Muscle layer of colon (tissue), 2 donors: ENCODE results near the gene SLC1A4.
"Not testable (repeated sequence)": the region's sequence is repeated elsewhere in the genome, so short reads cannot be mapped to it uniquely, and the experiment has no call there.

ENCODE experiments used
- H3K27ac ChIP-seq: one replicate; pipeline ENCODE4 v1.7.0; 2013; ENCODE audit warnings: low read depth, mild to moderate bottlenecking, low read length, moderate library complexity
- H3K27me3 ChIP-seq, 2 donors: one replicate each; pipeline ENCODE4 v1.7.0; 2013; ENCODE audit warnings: low read length in 2 of 2, mild to moderate bottlenecking in 2 of 2; ENCODE audit not compliant: insufficient read depth in 2 of 2, control insufficient read depth in 1 of 2
- H3K36me3 ChIP-seq: one replicate; pipeline ENCODE4 v1.7.0; 2013; ENCODE audit warnings: mild to moderate bottlenecking, low read length; ENCODE audit not compliant: insufficient read depth
- H3K4me1 ChIP-seq: one replicate; pipeline ENCODE4 v1.7.0; 2013; ENCODE audit warnings: mild to moderate bottlenecking, low read length; ENCODE audit not compliant: insufficient read depth
- H3K4me3 ChIP-seq, 2 donors: one replicate each; pipeline ENCODE4 v1.7.0; 2013; ENCODE audit warnings: low read length in 2 of 2, low read depth in 1 of 2, mild to moderate bottlenecking in 1 of 2, moderate library complexity in 1 of 2
- H3K9ac ChIP-seq: one replicate; pipeline ENCODE4 v1.7.0; 2013; ENCODE audit warnings: low read length
- H3K9me3 ChIP-seq: one replicate; pipeline ENCODE4 v1.7.0; 2013; ENCODE audit warnings: mild to moderate bottlenecking, low read length
- donor health status: abdominal sarcoma.
- donor health status: Adenocarcinoma of cecum.

Gene SLC1A4

DNA sequence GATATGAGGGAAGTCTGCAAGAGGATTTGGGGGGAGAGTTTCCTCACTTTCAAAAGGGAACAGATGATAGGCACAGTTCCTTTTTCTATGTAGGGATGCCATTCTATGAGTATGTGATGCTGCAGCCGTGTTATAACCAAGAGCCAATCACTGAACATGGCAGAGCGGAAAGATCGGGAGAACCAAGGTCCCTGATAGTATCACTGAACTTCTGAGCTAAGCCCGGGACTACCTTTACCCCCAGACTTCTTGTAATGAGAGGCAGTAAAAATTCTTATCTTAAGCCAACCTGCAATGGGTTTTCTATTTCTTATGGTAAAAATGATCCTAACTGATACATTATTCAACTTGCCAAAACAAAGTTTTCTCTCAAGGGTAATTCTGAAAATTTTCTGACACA lies 21.6 kb upstream of the SLC1A4 start:
- no peak overlapping the region for H3K9ac ChIP-seq
- H3K27me3 ChIP-seq, result no peaks in the 10 kb centered on the region
- no peaks in the 10 kb centered on the region for H3K9me3 ChIP-seq
- H3K36me3 ChIP-seq, result no peaks in the 10 kb centered on the region
- H3K27ac ChIP-seq, result no peak overlapping the region
- no peaks in the 10 kb centered on the region for H3K4me1 ChIP-seq
- H3K4me3 ChIP-seq, result no peak overlapping the region

DNA sequence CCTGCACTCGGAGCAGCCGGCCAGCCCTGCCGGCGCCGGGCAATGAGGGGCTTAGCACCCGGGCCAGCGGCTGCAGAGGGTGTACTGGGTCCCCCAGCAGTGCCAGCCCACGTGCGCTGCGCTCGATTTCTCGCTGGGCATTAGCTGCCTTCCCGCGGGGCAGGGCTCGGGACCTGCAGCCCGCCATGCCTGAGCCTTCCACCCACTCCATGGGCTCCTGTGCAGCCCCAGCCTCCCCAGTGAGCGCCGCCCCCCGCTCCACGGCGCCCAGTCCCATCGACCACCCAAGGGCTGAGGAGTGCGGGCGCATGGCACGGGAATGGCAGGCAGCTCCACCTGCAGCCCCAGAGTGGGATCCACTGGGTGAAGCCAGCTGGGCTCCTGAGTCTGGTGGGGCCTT lies 20.1 kb upstream of the SLC1A4 start:
- not testable (repeated sequence) for H3K9me3 ChIP-seq, H3K9ac ChIP-seq

DNA sequence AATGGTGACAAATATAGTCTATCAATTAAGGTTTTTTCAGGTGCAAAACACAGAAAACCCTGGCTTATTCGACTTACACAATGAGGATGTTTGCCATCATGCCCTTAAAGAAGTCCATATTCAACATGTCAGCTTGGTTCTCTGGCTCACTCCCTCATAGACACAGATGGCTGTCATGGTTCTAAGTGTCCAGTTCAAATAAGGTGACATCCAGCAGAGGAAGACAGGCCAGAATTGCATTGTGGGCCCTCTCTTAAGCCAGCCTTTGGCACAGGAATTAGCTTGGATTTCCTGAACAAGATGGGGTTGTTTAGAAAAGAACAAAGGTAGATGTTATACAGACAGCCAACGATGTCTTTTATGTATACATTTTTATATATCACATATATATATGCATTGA lies 18.7 kb upstream of the SLC1A4 start:
- Histone ChIP-seq H3K4me1 (peaks cover 9% of the 10 kb centered on the region), H3K36me3 (no peaks in the 10 kb centered on the region), H3K4me3 (no peak overlapping the region), H3K27ac (no peak overlapping the region), H3K9ac (no peak overlapping the region), H3K9me3 (no peaks in the 10 kb centered on the region), H3K27me3 (no peaks in the 10 kb centered on the region)

More for the DNA sequence above, 20.1 kb upstream of the SLC1A4 start:
- not testable (repeated sequence) for H3K36me3 ChIP-seq, H3K4me3 ChIP-seq, H3K27ac ChIP-seq, H3K27me3 ChIP-seq, H3K4me1 ChIP-seq

DNA sequence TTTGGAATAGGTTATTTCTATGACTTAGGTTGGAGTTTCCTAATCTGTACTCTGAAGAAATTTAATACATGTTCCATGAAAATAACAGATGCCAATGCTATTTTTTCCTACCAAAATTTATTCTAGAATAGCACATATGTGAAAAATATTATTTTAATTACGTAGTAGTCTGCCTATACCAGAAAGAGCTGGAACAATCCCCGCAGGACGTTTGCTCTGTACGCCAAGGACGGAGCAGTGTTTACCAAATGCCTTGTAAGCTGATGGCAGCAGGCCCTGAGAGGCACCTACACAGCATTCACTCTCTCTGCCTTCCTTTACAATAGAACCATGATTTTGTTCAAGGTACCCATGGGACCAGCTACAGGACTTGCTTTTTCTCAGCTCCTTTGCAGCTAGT lies 16.8 kb upstream of the SLC1A4 start:
- H3K9ac ChIP-seq, result no peak overlapping the region
- H3K36me3 ChIP-seq, result no peaks in the 10 kb centered on the region
- no peak overlapping the region for H3K4me3 ChIP-seq
- H3K9me3 ChIP-seq, result no peaks in the 10 kb centered on the region
- no peaks in the 10 kb centered on the region for H3K27me3 ChIP-seq
- peaks cover 12% of the 10 kb centered on the region for H3K4me1 ChIP-seq
- H3K27ac ChIP-seq, result no peak overlapping the region

DNA sequence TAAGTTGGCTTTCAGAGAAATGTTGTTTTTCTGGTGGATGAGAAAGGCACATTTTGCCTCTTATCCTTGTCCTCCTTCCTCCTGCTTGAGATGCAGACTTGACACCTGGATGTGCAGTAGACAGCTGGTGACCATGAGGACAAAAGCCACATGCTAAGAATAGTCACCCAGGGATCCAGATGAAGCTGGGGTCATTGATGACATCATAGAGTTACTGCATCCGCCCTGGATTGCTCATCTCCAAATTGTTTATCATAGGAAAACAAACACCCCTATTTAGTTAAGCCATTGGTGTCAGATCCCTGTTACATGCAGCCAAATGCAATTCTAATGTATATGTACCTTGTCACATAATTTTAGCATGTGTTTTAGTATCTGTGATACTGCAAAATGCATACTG lies 16.3 kb upstream of the SLC1A4 start:
- peaks cover 12% of the 10 kb centered on the region for H3K4me1 ChIP-seq
- no peaks in the 10 kb centered on the region for H3K27me3 ChIP-seq
- H3K27ac ChIP-seq, result no peak overlapping the region
- H3K9me3 ChIP-seq, result no peaks in the 10 kb centered on the region
- no peak overlapping the region for H3K4me3 ChIP-seq
- no peak overlapping the region for H3K9ac ChIP-seq
- no peaks in the 10 kb centered on the region for H3K36me3 ChIP-seq

DNA sequence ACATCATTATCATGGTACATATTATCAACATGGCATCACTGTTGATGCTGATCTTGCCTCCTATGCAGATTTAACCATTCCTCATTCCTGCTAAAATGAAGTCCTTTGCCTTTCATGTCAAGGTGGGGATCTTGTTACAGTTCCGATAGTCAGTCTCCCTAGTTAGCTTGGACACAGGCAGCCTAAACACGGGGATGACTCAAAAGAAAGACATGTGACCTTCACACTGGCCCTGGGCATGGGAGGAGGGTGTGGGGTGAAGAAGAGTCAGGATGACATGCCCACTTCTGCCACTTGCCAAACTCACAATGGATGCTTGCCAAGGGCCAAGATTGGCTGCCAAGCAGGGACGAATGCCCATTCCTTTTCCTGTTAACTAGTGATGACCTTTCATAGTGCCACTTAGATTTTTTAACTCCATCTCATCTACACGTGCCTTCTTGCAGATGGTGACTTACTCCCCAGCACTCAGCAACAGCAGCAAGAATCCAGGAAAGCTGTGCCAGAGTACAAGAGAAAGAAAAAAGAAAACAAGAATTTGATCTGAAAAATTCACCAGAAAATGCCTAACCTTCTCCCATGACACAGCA lies 13.9 kb upstream of the SLC1A4 start:
- no peaks in the 10 kb centered on the region for H3K36me3 ChIP-seq
- no peak overlapping the region for H3K4me3 ChIP-seq
- no peak overlapping the region for H3K9ac ChIP-seq
- no peaks in the 10 kb centered on the region for H3K27me3 ChIP-seq
- peaks cover 12% of the 10 kb centered on the region for H3K4me1 ChIP-seq
- H3K27ac ChIP-seq, result no peak overlapping the region
- H3K9me3 ChIP-seq, result no peaks in the 10 kb centered on the region

DNA sequence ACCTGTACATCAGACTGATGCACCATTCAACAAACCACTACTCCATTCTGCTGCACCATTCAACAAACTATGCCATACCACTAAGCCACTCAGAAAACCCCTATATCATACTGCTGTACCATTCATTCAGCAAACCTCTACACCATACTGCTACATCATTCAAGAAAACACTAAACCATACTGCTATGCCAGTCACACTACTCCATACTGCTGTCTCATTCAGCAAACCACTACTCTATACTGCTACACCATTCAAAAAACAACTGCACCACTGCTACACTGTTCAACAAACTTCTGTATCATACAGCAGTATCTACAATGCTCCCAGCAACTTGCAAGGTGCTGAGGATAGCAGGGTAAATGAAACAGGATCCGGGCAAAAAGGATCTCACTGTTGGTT lies 12.9 kb upstream of the SLC1A4 start:
- Histone ChIP-seq H3K4me3 (no peak overlapping the region), H3K9me3 (no peaks in the 10 kb centered on the region), H3K4me1 (peaks cover 12% of the 10 kb centered on the region), H3K27ac (no peak overlapping the region), H3K27me3 (no peaks in the 10 kb centered on the region), H3K36me3 (no peaks in the 10 kb centered on the region), H3K9ac (no peak overlapping the region)

DNA sequence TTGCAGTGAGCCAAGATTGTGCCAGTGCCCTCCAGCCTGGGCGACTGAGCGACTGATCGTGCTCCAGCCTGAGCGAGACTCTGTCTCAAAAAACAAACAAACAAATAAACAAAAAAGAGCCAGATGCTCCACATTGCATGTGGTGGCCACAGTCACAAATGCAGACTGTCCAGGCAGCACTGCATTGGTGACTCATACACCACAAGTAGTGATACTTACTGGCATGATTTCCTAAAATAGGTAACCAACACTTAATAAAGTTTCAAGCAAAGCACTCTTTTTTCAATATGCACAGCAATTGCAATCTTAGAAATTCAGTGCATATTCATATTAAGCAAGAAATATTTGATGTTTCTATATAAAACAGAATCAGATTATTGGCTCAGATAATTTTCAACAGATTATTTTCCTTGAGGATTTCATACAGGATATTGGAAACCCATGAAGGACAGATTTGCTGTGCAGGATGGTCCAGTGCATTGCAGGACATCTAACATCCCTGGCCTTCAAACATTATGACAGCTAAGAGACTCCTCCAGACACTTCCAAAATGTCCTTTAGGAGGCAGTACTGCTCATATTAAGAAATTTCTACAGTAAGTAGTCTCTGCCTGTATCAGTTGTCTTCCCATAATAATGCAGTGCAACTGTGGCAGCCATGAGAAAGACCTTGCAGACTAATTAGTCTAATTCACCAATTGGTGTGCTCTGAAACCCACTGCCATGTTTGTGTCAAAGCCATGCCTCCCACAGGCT lies 10.5 kb upstream of the SLC1A4 start:
- no peak overlapping the region for H3K9ac ChIP-seq
- H3K27ac ChIP-seq, result no peak overlapping the region
- H3K36me3 ChIP-seq, result no peaks in the 10 kb centered on the region
- no peaks in the 10 kb centered on the region for H3K27me3 ChIP-seq
- H3K4me3 ChIP-seq, result no peak overlapping the region
- no peaks in the 10 kb centered on the region for H3K9me3 ChIP-seq
- peaks cover 12% of the 10 kb centered on the region for H3K4me1 ChIP-seq

DNA sequence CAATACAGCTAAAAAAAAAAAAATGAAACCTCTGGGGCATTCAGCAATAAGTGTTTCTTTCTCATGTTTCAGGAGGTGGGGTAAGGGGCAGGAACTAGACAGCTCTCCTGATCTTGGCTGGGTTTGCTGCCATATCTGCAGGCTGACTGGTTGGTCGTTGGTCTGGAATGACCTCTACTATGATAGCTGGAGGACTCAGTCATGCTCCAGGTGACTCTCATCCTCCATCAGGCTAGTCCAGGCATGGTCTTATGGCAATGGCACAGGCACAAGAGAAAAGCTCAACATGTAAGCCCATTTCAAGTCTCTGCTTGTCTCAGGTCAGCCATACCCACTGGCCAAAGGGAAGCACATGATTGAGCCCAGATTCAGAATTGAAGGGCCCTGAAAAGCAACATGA lies 9.5 kb upstream of the SLC1A4 start:
- H3K9me3 ChIP-seq, result no peaks in the 10 kb centered on the region
- no peaks in the 10 kb centered on the region for H3K27me3 ChIP-seq
- no peak overlapping the region for H3K9ac ChIP-seq
- no peaks in the 10 kb centered on the region for H3K36me3 ChIP-seq
- peaks cover 10% of the 10 kb centered on the region for H3K4me1 ChIP-seq
- H3K4me3 ChIP-seq, result no peak overlapping the region
- H3K27ac ChIP-seq, result no peak overlapping the region

DNA sequence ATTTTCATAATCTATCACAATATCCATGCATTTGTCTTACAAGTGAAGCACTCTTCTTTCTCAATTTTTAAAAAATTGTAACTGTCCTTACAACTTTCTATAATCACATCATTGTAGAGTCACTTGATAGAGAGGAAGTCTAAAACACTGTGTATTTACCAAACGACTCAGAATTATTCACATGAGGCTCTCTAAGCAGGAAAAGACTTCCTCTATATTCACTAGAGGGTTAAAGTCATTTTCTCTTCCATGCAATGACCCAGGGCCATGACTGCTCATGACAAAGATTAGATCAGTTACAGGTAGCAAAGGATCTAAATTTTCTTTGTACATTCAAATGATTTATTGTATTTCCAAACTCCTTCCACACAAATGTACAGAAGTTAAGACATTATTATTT lies 9.0 kb upstream of the SLC1A4 start:
- Histone ChIP-seq H3K4me3 (no peak overlapping the region), H3K27me3 (no peaks in the 10 kb centered on the region), H3K9me3 (no peaks in the 10 kb centered on the region), H3K27ac (no peak overlapping the region), H3K4me1 (peaks cover 6% of the 10 kb centered on the region), H3K36me3 (no peaks in the 10 kb centered on the region), H3K9ac (no peak overlapping the region)

DNA sequence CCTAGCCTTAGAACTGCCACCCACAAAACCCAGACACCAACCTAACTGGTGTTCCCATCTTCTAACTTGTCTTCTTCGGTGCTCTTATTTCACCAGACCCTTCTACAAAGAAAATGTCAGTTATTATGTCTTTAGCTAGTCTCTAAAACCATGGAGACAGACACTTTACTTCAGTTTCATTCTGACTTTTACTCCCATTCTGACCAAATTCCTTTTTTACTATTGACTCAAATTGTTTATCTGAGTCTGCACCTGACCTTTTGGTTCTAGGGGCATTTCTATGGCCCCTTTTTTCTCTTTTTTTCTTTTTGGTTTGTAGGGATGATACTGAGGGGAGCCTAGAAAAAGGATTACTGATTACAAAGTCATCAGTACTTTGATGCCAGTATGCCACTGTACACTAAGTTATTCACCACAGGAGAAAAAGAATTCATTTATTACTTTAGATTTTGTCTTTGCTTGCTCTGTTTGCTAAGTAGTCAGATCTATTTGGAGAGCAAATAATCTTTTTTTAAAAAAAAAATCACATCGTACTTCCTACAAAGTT lies 6.8 kb upstream of the SLC1A4 start:
- H3K36me3 ChIP-seq, result no peaks in the 10 kb centered on the region

DNA sequence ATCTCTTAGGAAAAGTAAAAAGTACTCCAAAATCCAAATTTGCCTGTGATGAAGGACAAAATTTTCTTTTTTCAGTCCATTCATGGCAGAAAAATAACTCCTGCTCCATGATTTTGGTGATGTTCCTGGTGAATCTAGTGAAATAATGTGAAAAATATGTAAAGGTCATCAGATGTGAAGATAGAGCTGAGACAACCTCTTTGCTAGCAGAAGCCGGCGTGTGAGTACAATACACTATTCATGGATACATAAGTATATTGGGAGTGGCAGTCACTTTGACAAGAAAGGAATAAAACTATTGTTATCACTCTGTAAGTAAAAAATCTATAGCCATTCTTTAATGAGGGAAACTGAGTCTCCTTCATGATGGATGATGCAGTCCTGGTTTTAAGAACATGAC lies 6.3 kb upstream of the SLC1A4 start:
- Histone ChIP-seq H3K4me3 (no peak overlapping the region), H3K27me3 (no peaks in the 10 kb centered on the region), H3K9me3 (no peaks in the 10 kb centered on the region), H3K27ac (no peak overlapping the region), H3K9ac (no peak overlapping the region), H3K36me3 (no peaks in the 10 kb centered on the region), H3K4me1 (no peaks in the 10 kb centered on the region)

More for the DNA sequence above, 6.8 kb upstream of the SLC1A4 start:
- no peaks in the 10 kb centered on the region for H3K4me1 ChIP-seq
- no peak overlapping the region for H3K4me3 ChIP-seq
- H3K9me3 ChIP-seq, result no peaks in the 10 kb centered on the region
- no peak overlapping the region for H3K27ac ChIP-seq
- H3K27me3 ChIP-seq, result no peaks in the 10 kb centered on the region
- no peak overlapping the region for H3K9ac ChIP-seq
